Activated CD8-positive, alpha-beta memory T cell treated with anti-CD3 and anti-CD28 coated beads, Interleukin-2, amount 10 ng/mL, durations not matched to agents 7 days and 5 days (primary cell): ENCODE data around the gene ULK3. TPM values are rescaled to one million over a fixed set of nuclear protein-coding genes. Genes with fewer than 3 reads are reported as not detected.
A peak's percentile ranks its signal among the peaks of the same experiment; 100 is the strongest.

Experiments used
- ATAC-seq: fragments of 150-1000 bp; cut with Tn5 transposase; one replicate; pipeline ENCODE4 v1.10.0; 2021; ENCODE audit warnings: moderate library complexity
- CTCF ChIA-PET: fragments of 350-600 bp; sonication (Branson Sonifier 250); formaldehyde crosslinking; loops from one replicate; lab custom pipeline; 2021; ENCODE audit warnings: antibody characterized with exemption; lab: Charles Lee
- DNase-seq: peaks from one replicate; pipeline ENCODE4 v3.0.0-alpha.2; 2020
- H3K27ac Mint-ChIP-seq: one replicate; pipeline ENCODE4 v1.8.0; 2021; ENCODE audit warnings: mild to moderate bottlenecking, mixed read lengths
- H3K27me3 Mint-ChIP-seq: one replicate; pipeline ENCODE4 v1.8.0; 2021; ENCODE audit warnings: mixed read lengths
- H3K36me3 Mint-ChIP-seq: one replicate; pipeline ENCODE4 v1.8.0; 2021; ENCODE audit warnings: mild to moderate bottlenecking, mixed read lengths
- H3K4me1 Mint-ChIP-seq: one replicate; pipeline ENCODE4 v1.8.0; 2021; ENCODE audit warnings: mixed read lengths
- H3K4me3 Mint-ChIP-seq: one replicate; pipeline ENCODE4 v1.8.0; 2021; ENCODE audit warnings: mild to moderate bottlenecking, moderate library complexity, mixed read lengths
- H3K9me3 Mint-ChIP-seq: one replicate; pipeline ENCODE4 v1.8.0; 2022; ENCODE audit warnings: low read depth, mixed read lengths
- total RNA-seq, 2 experiments: library from RNA; stranded (reverse); gene quantifications; one replicate each; pipeline ENCODE4 v1.2.3, GENCODE V29; 2021

Gene ULK3
- total RNA-seq, 2 experiments from 2014 or later, result 48.5 to 58.6 TPM

DNA sequence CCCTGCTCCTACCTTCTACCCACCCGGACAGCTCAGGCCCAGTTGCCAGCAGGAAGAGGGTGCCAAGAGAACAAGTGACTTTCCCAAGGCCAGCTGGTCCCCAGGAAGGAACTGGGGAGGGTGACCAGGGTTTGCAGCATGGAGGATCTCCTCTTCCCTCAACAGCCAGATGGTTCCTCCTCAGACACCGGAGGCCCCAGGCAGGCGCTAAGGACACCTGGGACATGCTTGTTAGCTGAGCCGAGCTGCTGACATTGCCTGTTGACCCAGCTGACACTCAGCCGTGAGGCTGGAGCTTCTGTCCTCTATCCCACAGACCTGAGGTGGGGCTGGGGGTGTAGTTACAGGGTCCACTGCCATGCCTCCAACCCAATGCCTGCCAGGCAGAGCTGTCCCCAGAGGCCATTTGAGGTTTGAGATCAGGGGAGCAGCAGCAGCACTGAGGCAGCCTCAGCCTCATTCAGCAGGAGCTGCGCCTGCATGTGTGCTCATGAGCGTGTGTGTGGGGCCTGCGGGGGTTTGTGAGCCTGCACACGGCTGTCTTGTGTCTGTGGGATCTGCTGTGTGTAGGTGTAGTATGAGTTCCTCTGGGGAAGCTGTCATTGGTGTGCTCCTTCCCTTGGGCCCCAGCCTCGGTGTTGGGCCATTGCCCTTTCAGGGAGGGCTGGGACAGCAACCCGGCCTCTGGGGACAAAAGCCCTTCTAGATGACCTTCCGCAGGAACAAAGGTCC lies 9.4 kb downstream of the ULK3 start:
- Mint-ChIP-seq H3K27me3 (peaks cover 6% of the 10 kb centered on the region), H3K27ac (no peak overlapping the region), H3K4me1 (peaks cover 15% of the 10 kb centered on the region), H3K9me3 (no peaks in the 10 kb centered on the region), H3K36me3 (no peaks in the 10 kb centered on the region), H3K4me3 (no peak overlapping the region)
- DNase-seq (no peak), ATAC-seq (no peak)
- CTCF ChIA-PET, result interaction anchor here (0.6 to 2.9 kb wide), 9 partner anchors 9 to 202 kb away, joined by 3 to 9 read pairs (median 4); partner anchors contain the start of genes FAM219B and ULK3

DNA sequence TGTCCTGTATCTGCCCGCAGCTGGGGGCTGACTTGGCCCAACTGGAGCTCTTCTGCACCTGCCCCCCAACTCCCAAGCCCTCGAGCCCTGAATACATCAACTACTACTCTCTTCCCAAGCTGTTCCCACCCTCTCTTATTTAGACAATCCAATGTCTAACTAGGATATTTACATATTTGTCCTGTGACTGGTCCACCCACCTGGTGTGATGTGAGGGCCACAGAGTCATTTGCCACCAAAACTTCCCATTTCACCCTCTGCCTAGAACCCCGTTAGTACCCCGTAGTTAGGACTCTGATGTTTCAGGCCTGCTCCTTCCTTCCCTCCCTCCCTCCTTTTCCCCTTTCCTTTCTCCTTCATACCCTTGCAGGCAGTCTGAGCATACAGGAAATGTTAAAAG lies 10.1 kb downstream of the ULK3 start:
- Mint-ChIP-seq H3K9me3 (no peaks in the 10 kb centered on the region), H3K36me3 (no peaks in the 10 kb centered on the region), H3K4me3 (no peak overlapping the region), H3K4me1 (peaks cover 15% of the 10 kb centered on the region), H3K27ac (no peak overlapping the region), H3K27me3 (peaks cover 9% of the 10 kb centered on the region)
- no peak for DNase-seq
- ATAC-seq, result no peak
- CTCF ChIA-PET, result interaction anchor here (0.6 to 2.9 kb wide), 7 partner anchors 10 to 117 kb away, joined by 3 to 9 read pairs (median 4); partner anchors contain the start of genes FAM219B and ULK3

DNA sequence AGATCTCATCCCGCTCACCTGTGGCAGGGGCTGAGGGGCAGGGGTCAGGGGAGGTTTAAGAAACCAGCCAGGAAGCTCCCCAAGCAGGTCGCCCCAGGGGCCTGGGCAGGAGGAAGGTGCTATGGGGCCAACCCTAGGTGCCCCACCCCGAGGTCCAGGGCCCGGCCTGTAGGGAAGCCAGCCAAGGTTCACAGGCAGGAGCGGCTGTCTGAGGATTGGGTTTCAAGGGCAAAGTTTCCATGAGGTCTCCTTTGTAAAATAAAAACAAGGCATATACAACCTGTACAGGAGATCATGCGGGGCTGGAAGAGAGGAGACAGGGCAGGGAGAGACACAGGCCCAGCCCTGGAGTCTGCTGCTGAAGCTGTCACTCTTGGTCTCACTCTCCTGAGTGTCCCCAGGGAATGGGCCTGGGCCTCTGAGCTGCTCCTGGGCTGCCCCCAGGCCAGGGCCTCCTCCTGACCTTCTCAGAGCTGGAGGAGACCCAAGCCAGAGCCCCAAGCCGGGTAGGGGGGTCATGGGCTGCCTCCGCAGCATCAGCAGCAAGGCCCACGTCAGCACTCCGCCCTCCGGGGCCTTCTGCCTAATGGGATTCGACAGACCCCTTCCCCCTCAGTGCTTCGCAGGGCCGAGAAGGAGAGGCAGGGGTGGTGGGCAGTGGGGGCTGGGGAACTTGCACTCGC lies 11.0 kb downstream of the ULK3 start:
- Mint-ChIP-seq H3K36me3 (no peaks in the 10 kb centered on the region), H3K4me3 (no peak overlapping the region), H3K27ac (no peak overlapping the region), H3K4me1 (peaks cover 15% of the 10 kb centered on the region), H3K9me3 (no peaks in the 10 kb centered on the region), H3K27me3 (peaks cover 16% of the 10 kb centered on the region)
- DNase-seq, result no peak
- no peak for ATAC-seq
- CTCF ChIA-PET, result interaction anchor here (0.8 to 2.9 kb wide), 3 partner anchors 11 to 70 kb away, joined by 3 to 9 read pairs (median 6); partner anchors contain the start of gene ULK3

DNA sequence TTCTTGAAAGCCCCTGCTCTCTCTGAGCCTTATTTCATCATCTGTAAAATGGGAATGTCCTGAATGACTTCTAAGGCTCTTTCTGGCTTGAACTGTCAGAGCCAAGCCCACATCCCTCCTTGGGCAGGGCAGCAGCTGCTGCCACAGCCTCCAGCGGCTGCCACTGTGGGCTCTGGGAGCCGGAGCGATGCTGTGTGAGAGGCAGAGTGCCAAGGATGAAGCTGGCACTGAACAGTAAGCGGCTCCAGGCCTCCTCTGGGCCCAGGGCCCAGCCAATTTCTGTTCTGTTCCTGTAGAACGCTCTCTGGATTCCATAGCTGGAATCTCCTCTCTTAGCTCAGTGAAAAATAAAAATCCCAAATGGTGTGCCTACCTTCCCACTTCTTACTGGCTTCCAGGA lies 12.1 kb downstream of the ULK3 start:
- H3K4me1 Mint-ChIP-seq, result peaks cover 15% of the 10 kb centered on the region
- H3K4me3 Mint-ChIP-seq, result no peak overlapping the region
- CTCF ChIA-PET, result interaction anchor here (1.4 to 2.9 kb wide), 3 partner anchors 12 to 70 kb away, joined by 3 to 9 read pairs (median 9); partner anchors contain the start of gene ULK3
- no peaks in the 10 kb centered on the region for H3K9me3 Mint-ChIP-seq
- DNase-seq (no peak), ATAC-seq (no peak)
- no peak overlapping the region for H3K27ac Mint-ChIP-seq
- peaks cover 21% of the 10 kb centered on the region for H3K27me3 Mint-ChIP-seq
- no peaks in the 10 kb centered on the region for H3K36me3 Mint-ChIP-seq

DNA sequence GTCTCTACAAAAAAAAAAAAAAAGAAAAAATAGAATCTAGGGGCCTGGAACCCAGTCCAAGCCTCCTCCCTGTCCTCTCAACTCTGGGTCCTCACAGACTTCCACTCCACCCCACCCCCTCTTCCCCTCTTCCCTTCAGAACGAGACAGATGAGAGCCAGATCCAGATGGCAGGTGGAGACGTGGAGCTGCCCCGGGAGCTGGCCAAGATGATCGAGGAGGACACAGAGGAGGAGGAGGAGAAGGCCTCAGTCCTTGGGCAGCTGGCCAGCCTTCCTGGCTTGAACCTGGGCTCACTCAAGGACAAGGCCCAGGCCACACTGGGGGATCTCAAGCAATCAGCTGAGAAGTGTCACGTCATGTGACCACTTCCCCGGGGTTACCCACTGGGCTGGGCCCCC lies 13.0 kb downstream of the ULK3 start:
- Mint-ChIP-seq H3K27me3 (peaks cover 27% of the 10 kb centered on the region), H3K36me3 (no peaks in the 10 kb centered on the region), H3K27ac (no peak overlapping the region), H3K9me3 (no peaks in the 10 kb centered on the region), H3K4me3 (no peak overlapping the region), H3K4me1 (peaks cover 15% of the 10 kb centered on the region)
- CTCF ChIA-PET, result interaction anchor here (1.1 to 2.8 kb wide), 6 partner anchors 11 to 71 kb away, joined by 3 to 9 read pairs (median 3); no protein-coding TSS in a partner anchor
- ATAC-seq (no peak), DNase-seq (no peak)

DNA sequence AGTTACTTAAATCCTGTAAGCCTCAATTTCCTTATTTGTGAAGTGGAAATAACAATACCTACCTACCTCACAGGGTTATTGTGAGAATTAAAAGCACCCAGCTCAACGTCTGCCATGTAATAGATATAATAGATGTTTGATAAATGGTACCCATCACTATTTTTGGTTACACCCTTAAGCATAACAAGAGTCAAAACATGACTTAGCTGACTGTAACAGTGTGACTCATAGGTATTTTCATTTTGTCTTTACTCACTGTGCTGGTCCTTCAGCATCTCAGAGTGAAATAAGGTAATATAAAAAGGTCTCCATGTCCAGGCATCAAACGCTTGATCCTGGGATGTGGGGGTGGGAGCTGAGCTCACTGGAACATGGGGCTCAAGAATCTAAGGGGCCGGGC lies 13.5 kb downstream of the ULK3 start:
- Mint-ChIP-seq H3K27ac (no peak overlapping the region), H3K27me3 (peaks cover 32% of the 10 kb centered on the region), H3K4me3 (no peak overlapping the region), H3K4me1 (peaks cover 15% of the 10 kb centered on the region), H3K9me3 (no peaks in the 10 kb centered on the region), H3K36me3 (no peaks in the 10 kb centered on the region)
- no peak for DNase-seq
- CTCF ChIA-PET, result interaction anchor here (0.8 to 2.8 kb wide), 7 partner anchors 11 to 121 kb away, joined by 3 to 9 read pairs (median 3); no protein-coding TSS in a partner anchor
- ATAC-seq, result peak; percentile 55

DNA sequence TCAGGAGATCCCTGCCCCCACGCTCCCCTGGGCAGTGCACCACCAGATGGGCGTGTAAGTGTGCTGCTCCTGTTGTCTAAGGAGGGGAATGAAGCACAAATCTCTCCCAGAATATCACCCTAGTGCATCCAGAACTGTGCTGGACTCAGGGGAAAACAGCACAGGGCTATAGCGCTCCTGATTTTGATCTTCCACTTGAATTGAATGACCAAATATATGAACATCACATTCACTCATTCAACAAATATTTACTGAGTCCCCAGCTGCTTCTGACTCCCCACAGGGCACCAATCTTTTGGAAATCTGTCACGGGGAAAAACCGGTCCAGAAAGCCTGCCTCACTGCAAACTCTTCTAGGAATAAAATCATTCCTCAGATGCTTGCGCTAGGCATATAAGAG lies 14.1 kb downstream of the ULK3 start:
- Mint-ChIP-seq H3K4me3 (no peak overlapping the region), H3K4me1 (peaks cover 15% of the 10 kb centered on the region), H3K9me3 (no peaks in the 10 kb centered on the region), H3K27ac (no peak overlapping the region), H3K36me3 (no peaks in the 10 kb centered on the region), H3K27me3 (peaks cover 34% of the 10 kb centered on the region)
- no peak for DNase-seq
- CTCF ChIA-PET, result interaction anchor here (0.8 to 2.8 kb wide), 6 partner anchors 10 to 121 kb away, joined by 3 to 9 read pairs (median 4); no protein-coding TSS in a partner anchor
- no peak for ATAC-seq

DNA sequence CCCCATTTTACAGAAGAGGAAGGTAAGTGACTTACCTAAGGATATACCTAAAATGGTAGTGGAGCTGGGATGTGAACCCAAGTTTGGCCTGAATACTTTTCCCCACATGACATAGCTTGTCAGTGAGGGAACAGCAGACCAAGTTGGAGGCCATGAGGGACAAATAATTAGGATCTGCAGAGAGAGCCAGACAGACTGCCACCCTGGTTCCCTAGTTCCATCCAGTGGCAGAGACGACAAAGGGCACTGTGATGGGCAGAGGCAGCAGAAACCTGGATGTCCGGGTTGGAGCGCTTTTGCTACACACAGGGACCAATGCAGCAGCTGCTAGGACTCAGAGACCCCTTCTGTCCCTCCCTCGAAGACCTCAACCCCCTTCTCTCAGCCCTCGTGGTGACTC lies 15.3 kb downstream of the ULK3 start:
- H3K27ac Mint-ChIP-seq, result no peak overlapping the region
- peaks cover 34% of the 10 kb centered on the region for H3K27me3 Mint-ChIP-seq
- H3K4me1 Mint-ChIP-seq, result peaks cover 15% of the 10 kb centered on the region
- H3K36me3 Mint-ChIP-seq, result no peaks in the 10 kb centered on the region
- no peak for DNase-seq
- no peak for ATAC-seq
- H3K9me3 Mint-ChIP-seq, result no peaks in the 10 kb centered on the region
- no peak overlapping the region for H3K4me3 Mint-ChIP-seq
- CTCF ChIA-PET, result interaction anchor here (0.8 to 3.2 kb wide), 8 partner anchors 9 to 194 kb away, joined by 3 to 11 read pairs (median 6); no protein-coding TSS in a partner anchor

DNA sequence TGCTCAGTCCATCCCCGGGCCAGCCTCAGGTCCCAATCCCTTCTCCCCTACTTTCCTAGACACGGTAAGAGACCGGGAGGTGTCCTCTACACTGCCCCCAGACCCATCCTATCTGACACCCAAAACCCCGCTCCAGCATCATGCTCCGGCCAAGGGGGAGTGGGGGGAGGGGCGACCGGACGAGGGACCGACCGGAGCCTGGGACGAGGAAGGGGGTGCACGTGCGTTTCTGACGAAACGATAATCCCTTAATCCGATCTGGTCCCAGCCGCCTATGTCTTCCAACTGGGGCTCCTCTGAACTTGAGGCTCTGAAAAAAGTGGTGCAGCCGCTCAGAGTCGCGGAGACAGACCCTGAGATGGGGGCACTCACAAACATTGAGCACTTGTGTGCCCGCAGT lies 16.0 kb downstream of the ULK3 start:
- no peaks in the 10 kb centered on the region for H3K9me3 Mint-ChIP-seq
- no peak for DNase-seq
- H3K4me1 Mint-ChIP-seq, result peaks cover 15% of the 10 kb centered on the region
- peaks cover 34% of the 10 kb centered on the region for H3K27me3 Mint-ChIP-seq
- H3K27ac Mint-ChIP-seq, result no peak overlapping the region
- H3K36me3 Mint-ChIP-seq, result no peaks in the 10 kb centered on the region
- no peak for ATAC-seq
- CTCF ChIA-PET, result interaction anchor here (0.8 to 3.2 kb wide), 9 partner anchors 9 to 193 kb away, joined by 3 to 11 read pairs (median 5); no protein-coding TSS in a partner anchor
- no peak overlapping the region for H3K4me3 Mint-ChIP-seq

DNA sequence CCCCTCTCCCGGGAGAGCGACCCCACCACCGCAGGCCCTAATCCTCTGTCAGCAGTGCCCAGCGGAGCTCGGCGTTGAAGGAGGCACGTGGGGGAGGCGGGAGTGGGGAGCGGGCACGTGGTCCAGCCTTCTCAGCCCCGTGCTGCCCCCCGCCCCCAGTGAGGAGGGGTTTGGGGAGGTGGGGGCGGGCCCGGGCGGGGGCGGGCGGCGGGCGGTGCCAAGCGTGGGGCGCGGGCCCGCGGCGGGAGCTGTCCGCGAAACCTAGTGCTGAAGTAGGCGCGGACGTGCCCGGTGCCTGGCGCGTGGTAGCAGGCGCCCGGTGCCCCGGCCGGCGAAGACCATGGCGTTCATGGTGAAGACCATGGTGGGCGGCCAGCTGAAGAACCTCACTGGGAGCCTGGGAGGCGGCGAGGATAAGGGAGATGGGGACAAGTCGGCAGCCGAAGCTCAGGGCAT lies 16.6 kb downstream of the ULK3 start, which contains the start of gene CPLX3:
TSS of gene CPLX3 (plus strand) at position 264 of the 456 bp plus-strand sequence. CDS start at position 341, 77 bp downstream.
- DNase-seq (peak; percentile 58), ATAC-seq (peak; percentile 62)
- peaks cover 15% of the 10 kb centered on the region for H3K4me1 Mint-ChIP-seq
- H3K9me3 Mint-ChIP-seq, result no peaks in the 10 kb centered on the region
- H3K4me3 Mint-ChIP-seq, result no peak within 1 kb of the TSS
- no peaks in the 10 kb centered on the region for H3K36me3 Mint-ChIP-seq
- H3K27me3 Mint-ChIP-seq, result peaks cover 34% of the 10 kb centered on the region
- H3K27ac Mint-ChIP-seq, result no peak within 1 kb of the TSS
- CTCF ChIA-PET, result interaction anchor here (1.0 to 3.2 kb wide), 8 partner anchors 10 to 134 kb away, joined by 3 to 11 read pairs (median 6); no protein-coding TSS in a partner anchor

DNA sequence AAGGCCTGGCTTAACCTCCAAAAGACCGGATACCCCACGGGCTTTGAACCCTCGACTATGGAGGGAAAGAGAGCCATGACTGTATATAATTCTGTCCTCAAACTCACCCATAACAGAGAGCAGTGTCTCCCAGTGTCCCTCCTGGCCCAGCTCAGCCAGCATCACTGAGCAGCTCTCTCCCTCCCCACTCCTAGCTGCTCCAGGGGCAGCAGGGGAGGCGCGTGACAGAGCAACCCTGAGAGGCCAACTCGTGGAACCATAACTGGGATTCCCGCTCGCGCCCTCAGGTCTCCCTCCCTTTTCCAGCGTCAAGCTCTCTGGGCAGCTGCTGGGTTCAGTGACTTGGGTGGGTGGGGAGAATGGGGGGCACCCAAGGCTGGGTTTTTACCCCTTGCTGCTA lies 17.1 kb downstream of the ULK3 start:
- Mint-ChIP-seq H3K27ac (no peak overlapping the region), H3K4me3 (no peak overlapping the region), H3K4me1 (peaks cover 15% of the 10 kb centered on the region), H3K36me3 (no peaks in the 10 kb centered on the region), H3K9me3 (no peaks in the 10 kb centered on the region), H3K27me3 (peaks cover 34% of the 10 kb centered on the region)
- no peak for DNase-seq
- CTCF ChIA-PET, result interaction anchor here (0.8 to 3.2 kb wide), 5 partner anchors 10 to 134 kb away, joined by 3 to 11 read pairs (median 3); no protein-coding TSS in a partner anchor
- no peak for ATAC-seq

DNA sequence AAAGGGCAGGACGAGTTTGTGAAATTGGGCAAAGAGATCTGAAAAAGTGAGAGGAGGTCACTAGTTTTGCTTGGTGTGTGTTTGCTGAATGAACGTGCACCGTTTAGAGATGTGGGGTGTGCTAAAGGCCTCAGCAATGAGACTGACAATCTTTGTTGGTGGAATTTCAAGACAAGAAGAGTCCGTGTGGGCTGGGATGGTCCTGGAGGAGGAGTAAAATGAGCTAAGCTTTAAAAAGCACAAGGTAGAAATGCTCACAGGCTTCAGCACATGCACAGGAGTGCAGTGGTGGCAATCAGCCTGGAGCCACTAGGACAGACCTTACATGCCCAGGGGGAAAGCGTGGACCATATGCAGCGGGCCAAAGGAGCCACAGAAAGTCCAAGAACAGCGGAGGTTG lies 18.0 kb downstream of the ULK3 start:
- H3K4me3 Mint-ChIP-seq, result no peak overlapping the region
- no peaks in the 10 kb centered on the region for H3K9me3 Mint-ChIP-seq
- no peaks in the 10 kb centered on the region for H3K36me3 Mint-ChIP-seq
- CTCF ChIA-PET, result interaction anchor here (0.8 to 3.2 kb wide), 5 partner anchors 11 to 125 kb away, joined by 3 to 11 read pairs (median 5); no protein-coding TSS in a partner anchor
- peaks cover 9% of the 10 kb centered on the region for H3K4me1 Mint-ChIP-seq
- H3K27ac Mint-ChIP-seq, result no peak overlapping the region
- DNase-seq, result no peak
- no peak for ATAC-seq
- peaks cover 34% of the 10 kb centered on the region for H3K27me3 Mint-ChIP-seq

DNA sequence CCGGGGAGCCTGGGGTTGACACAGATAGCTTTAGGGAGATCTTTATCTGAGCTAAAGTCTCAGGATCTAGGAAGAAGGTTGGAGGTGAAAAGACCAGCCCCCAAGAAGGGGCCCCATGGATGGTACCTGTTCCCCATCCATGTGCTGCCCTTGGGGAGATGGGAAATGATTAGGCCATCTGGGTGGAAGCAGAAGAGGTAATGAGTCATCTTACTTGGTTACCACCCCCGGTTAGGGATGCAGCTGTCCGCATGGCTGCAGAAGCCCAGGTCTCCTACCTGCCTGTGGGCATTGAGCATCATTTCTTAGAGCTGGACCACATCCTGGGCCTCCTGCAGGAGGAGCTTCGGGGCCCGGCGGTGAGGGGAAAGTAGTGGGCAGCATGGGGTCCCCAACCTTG lies 19.6 kb downstream of the ULK3 start:
- CTCF ChIA-PET, result interaction anchor here (1.1 to 9.2 kb wide), 6 partner anchors 13 to 127 kb away, joined by 3 to 53 read pairs (median 4); partner anchors contain the start of gene CSK
- peaks cover 6% of the 10 kb centered on the region for H3K4me1 Mint-ChIP-seq
- no peaks in the 10 kb centered on the region for H3K9me3 Mint-ChIP-seq

More for the DNA sequence above, 19.6 kb downstream of the ULK3 start:
- H3K27ac Mint-ChIP-seq, result no peak overlapping the region
- H3K4me3 Mint-ChIP-seq, result no peak overlapping the region
- H3K27me3 Mint-ChIP-seq, result peaks cover 28% of the 10 kb centered on the region
- H3K36me3 Mint-ChIP-seq, result no peaks in the 10 kb centered on the region
- DNase-seq (no peak), ATAC-seq (no peak)
